DMS 273 treated with DMSO at 0.1 percent for 48 hours (cell line): ENCODE measurements around the gene MAPKAP1.

ENCODE experiments used
- DNase-seq: peaks from one replicate; lab custom pipeline; 2025; lab: John Stamatoyannopoulos, UW

Gene MAPKAP1

DNA sequence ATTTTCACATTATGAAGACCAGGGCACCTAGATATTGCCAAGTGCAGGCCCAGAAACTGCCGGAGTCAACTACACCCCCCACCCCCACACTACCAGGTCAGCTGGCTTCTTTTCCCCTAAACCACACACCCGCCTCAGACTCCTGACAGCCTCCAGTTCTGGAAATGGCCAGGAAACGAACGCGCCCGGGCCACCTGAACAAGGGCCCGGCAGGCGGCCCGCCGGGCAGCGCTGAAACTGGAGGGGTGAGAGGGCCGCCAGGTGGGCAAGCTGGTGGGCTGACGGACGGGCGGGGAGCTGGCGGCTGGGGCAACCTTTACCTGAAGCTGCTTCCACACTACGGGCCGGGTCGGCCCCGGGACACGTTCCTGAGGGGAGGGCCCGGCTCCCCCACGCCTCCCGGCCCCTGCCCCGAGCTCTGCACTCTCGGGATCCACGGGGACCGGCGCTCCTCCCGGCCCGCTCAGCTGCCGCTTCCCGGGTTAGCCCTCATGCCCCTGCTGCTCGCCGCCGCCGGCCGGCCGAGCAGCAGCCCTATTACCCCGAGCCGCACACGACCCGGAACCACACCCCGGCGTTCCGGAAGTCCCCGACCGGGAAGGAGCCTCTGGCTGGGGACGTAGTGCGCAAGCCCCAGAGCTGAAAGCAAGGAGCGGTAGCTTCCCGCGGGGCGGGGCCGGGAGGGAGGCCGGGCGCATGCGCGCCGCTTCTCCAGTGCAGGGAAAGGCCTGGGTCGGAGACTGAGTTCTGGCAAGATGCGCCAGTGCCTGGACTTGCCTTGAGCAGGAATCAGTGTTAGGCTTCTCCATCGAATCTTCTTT is at the start of gene MAPKAP1:
Gene MAPKAP1 (minus strand): TSS at position 558 of the 821 bp plus-strand sequence. CDS start 34,634 bp downstream, outside the sequence.
- peak; percentile 81 for DNase-seq

GRCh38 chr9:125756518-125756917 is 49.5 kb upstream of the MAPKAP1 start:
- DNase-seq: no peak

GRCh38 chr9:125755340-125755739 is 48.3 kb upstream of the MAPKAP1 start:
- DNase-seq: peak; percentile 57

DNA sequence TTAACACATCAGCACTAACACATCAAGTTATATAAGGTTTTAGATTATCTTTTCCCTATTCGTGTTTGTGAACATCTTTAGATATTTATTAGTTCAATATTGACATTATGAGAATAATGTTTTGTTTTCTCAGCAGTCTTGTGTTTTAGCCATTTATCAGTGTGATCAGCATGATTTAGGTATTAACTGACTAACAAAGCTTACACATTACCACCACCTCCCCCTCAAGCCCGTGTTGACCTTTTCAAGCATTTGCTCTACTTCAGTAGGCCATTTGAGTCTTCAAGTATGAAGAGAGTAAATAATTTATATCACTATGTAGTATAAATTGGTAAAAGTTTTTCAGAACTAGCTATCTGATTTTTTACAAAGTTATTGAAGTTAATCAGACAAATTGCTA is 47.1 kb upstream of the MAPKAP1 start:
- no peak for DNase-seq

DNA sequence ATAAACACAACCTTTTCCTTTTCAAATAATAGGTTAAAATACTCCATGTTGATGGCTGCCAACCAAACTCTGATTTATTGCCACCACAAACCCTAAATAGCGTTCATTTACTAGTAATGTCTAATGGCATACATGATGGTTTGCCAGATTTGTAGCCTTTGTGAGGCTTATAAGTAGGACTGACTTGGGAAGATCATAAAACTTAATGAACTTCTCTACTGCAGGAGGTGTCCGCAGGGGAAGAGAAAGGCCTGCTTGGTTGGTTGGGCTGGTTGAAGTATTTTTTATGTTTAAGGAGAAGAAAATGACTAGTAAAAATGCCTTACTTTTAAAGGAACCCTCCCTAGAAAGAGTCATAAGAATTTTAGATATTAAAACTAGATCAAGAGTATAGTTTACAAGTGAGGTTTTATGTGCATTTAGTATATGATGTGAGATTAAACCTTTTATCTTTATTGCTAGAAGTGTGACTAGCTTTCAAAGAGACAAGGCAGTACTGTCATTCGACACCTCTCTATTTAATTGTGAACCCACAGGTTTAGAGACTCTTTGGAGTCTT is 45.1 kb upstream of the MAPKAP1 start:
- DNase-seq: no peak

- no peak for DNase-seq
These were observed 43.6 kb upstream of the MAPKAP1 start for GRCh38 chr9:125750627-125751011.

GRCh38 chr9:125749951-125750626 is 43.1 kb upstream of the MAPKAP1 start:
- DNase-seq: no peak

DNA sequence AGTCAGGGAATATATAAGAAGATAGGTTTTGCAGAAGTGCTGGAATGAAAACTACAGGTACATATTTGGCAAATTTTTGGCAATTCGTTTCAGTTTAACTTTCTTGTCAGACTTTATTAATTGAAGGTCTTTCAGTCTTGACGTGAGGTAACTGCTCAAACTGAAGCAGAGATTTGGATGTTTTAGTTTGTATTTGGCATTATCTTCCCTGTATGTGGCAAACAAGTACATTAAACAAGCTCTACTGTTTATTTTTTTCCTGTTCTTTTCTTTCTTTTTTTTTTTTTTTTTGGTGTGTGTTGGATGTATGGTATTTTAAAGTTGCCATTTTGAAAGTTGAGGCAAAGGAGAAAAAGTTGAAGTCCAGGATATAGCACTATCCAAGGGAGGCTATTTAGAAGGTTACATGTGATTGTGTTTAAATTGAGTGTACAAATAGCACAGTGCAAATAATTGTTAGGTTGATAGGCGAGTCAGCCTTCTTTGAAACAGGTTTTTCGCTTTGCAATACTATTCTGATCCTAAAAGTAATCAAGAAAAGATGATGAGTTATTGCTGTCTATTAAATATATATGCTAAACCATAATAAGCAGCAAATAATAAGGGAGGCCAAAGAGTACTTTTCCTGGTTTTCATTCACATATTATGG is 42.4 kb upstream of the MAPKAP1 start:
- DNase-seq: no peak

GRCh38 chr9:125748446-125749099 is 41.6 kb upstream of the MAPKAP1 start:
- no peak for DNase-seq

- no peak for DNase-seq
These were observed 40.9 kb upstream of the MAPKAP1 start for GRCh38 chr9:125747765-125748445.

- DNase-seq: no peak
These were observed 40.2 kb upstream of the MAPKAP1 start, which contains the start of gene PBX3 for GRCh38 chr9:125747053-125747764. PBX3 (plus strand) TSS chr9:125747373.

DNA sequence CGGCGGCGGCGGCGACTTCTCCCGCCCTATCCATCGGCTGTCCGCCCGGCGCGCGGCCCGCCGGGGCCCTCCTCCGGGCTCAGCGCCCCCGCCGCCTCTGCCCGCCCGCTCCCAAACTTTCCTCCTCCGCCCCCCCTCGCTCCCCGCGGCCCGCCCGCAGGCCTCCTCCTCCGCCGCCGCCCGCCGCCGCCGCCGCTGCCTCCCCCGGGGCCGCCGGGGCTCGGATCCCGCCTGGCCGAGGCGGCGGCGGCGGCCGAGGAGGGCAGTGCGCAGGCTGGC is 39.7 kb upstream of the MAPKAP1 start:
- DNase-seq: no peak

GRCh38 chr9:125746017-125746773 is 39.2 kb upstream of the MAPKAP1 start:
- DNase-seq: peak; percentile 94

GRCh38 chr9:125745682-125746016 is 38.6 kb upstream of the MAPKAP1 start:
- no peak for DNase-seq

DNA sequence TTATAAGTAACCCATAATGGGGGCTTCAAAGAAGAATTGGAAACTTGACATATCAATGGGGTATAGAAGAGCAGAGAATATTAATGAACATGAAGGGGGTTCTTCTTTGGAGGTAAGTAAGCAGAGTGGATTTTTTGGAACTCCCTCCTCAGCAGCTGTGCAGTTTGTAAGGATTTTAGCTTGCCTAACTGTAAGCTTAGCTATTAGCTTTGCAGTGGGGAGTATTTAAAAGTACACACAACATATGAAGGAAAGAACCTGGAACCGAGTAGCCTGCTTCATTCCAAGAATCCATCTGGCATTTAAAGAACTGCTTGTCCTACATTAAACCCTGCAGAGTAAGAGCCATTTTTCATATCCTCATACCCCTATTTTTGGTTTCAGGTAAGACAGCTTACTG is 38.0 kb upstream of the MAPKAP1 start:
- DNase-seq: no peak

GRCh38 chr9:125744616-125745015 is 37.6 kb upstream of the MAPKAP1 start:
- no peak for DNase-seq

- no peak for DNase-seq
These were observed 36.8 kb upstream of the MAPKAP1 start for GRCh38 chr9:125743682-125744428.

- DNase-seq: no peak
These were observed 35.6 kb upstream of the MAPKAP1 start for GRCh38 chr9:125742657-125743056.

DNA sequence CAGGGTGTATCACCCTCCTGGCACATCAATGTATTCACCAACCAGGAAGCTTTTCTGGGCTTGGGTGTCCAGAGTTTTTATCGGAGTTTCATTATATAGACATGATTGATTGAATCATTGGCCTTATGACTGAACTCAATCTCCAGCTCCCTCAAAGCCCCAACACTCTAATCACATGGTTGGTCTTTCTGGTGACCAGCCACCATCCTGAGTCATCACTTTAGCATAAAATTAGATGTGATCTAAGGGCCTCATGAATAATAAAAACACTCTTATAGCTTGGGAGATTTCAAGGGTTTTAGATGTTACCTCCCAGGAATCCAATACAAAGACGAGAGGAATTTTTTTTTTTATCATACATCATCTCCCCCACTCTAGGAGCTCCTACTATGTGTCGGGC is 32.4 kb upstream of the MAPKAP1 start:
- no peak for DNase-seq

DNA sequence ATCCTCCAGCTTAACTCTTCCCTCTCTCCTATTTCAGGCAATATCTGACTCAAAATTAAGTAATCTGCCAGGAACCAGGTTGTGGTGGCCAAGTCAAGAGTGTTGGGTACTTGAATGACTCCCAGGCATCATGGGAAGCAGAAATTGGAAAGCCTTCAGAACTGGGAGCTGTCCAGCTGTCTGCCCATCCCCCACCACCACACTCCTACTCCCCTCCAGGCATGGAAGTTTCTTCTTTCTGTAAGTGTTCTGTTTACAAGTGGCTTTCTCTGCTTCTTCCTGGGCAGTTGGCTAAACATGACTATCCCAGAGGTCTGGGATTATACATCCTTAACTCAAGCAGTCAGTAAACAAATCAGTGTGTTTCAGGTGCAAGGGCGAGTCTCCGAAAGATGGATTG is 25.6 kb upstream of the MAPKAP1 start:
- DNase-seq: no peak
